Right atrium auricular region (tissue), 2 donors: Measurements from ENCODE around the gene ITSN2. TPM values are rescaled to one million over a fixed set of nuclear protein-coding genes. Genes with fewer than 3 reads are reported as not detected.

ENCODE experiments used
- DNase-seq: peaks from one replicate; pipeline ENCODE4 v3.0.0-alpha.2; 2019; ENCODE audit warnings: low spot score
- H3K27ac ChIP-seq, 2 donors: fragments of 200-600 bp; sonication (generic); 1 replicate in 1 of 2; 2 replicates in 1 of 2; pipeline ENCODE4 v1.5.1; 2016 to 2019
- H3K27me3 ChIP-seq, 2 donors: fragments of 200-600 bp; sonication (generic); one replicate each; pipeline versions ENCODE4 v1.5.1 to v1.6.0; 2017 to 2019
- H3K36me3 ChIP-seq: fragments of 200-600 bp; sonication (generic); one replicate; pipeline ENCODE4 v1.5.1; 2016
- H3K4me1 ChIP-seq, 2 donors: fragments of 200-600 bp; sonication (generic); one replicate each; pipeline versions ENCODE4 v1.5.1 to v1.6.0; 2017 to 2019
- H3K4me3 ChIP-seq, 2 donors: fragments of 200-600 bp; sonication (generic); 1 replicate in 1 of 2; 2 replicates in 1 of 2; pipeline ENCODE4 v1.5.1; 2017 to 2019; ENCODE audit warnings: mild to moderate bottlenecking in 1 of 2, moderate library complexity in 1 of 2
- H3K9me3 ChIP-seq, 2 donors: fragments of 200-600 bp; sonication (generic); one replicate each; pipeline ENCODE4 v1.5.1; 2019
- CTCF ChIP-seq, 2 donors: fragments of 200-600 bp; sonication (generic); IDR thresholded peaks; one replicate each; pipeline ENCODE4 v1.5.1; 2019; ENCODE audit warnings: antibody characterized with exemption in 2 of 2
- total RNA-seq, 2 donors: library from RNA; depleted of rRNA; stranded (reverse); fragments of >200 nt; gene quantifications; one replicate each; pipeline ENCODE4 v1.1.0, GENCODE V29; 2016

Gene ITSN2
- total RNA-seq, 2 donors from 2014 or later = 40.1 to 40.4 TPM

GRCh38 chr2:24304098-24304497, 56.2 kb downstream of the ITSN2 start:
- Histone ChIP-seq H3K36me3 (peaks cover 63% of the 10 kb centered on the region), H3K27me3 (no peaks in the 10 kb centered on the region), H3K4me3 (no peak overlapping the region), H3K27ac (peak overlapping the region; percentile 59 to 68), H3K4me1 (peaks cover 0 to 14% of the 10 kb centered on the region in 2 donors), H3K9me3 (no peaks in the 10 kb centered on the region)
- TF ChIP-seq CTCF (IDR thresholded peaks at IDR 0.05) = no peak
- DNase-seq = peak; percentile 85

DNA sequence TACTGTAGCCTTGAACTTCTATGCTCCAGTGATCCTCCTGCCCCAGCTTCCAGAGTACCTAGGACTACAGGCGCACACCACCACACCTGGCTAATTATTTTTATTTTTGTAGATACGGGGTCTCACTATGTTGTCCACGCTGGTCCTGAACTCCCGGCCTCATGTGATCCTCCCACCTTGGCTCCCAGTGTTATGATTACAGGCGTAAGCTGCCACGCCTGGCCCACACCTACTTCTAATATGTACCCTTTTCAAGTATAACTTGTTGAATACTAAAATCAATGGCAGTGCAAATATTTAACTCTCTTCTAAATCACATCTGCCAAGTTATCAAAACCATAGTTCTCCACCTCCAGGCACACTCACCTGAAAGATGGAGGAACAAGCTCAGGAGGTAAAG, 58.7 kb downstream of the ITSN2 start:
- no peak for TF ChIP-seq CTCF (IDR thresholded peaks at IDR 0.05)
- DNase-seq = no peak
- Histone ChIP-seq H3K36me3 (peaks cover 69% of the 10 kb centered on the region), H3K27me3 (no peaks in the 10 kb centered on the region), H3K4me3 (no peak overlapping the region), H3K27ac (no peak overlapping the region), H3K9me3 (no peaks in the 10 kb centered on the region), H3K4me1 (peaks cover 0 to 14% of the 10 kb centered on the region in 2 donors)

GRCh38 chr2:24297663-24298062, 62.7 kb downstream of the ITSN2 start:
- Histone ChIP-seq H3K36me3 (peaks cover 92% of the 10 kb centered on the region), H3K27me3 (no peaks in the 10 kb centered on the region), H3K4me3 (no peak overlapping the region), H3K9me3 (no peaks in the 10 kb centered on the region), H3K4me1 (no peaks in the 10 kb centered on the region), H3K27ac (no peak overlapping the region)
- no peak for TF ChIP-seq CTCF (IDR thresholded peaks at IDR 0.05)
- no peak for DNase-seq

DNA sequence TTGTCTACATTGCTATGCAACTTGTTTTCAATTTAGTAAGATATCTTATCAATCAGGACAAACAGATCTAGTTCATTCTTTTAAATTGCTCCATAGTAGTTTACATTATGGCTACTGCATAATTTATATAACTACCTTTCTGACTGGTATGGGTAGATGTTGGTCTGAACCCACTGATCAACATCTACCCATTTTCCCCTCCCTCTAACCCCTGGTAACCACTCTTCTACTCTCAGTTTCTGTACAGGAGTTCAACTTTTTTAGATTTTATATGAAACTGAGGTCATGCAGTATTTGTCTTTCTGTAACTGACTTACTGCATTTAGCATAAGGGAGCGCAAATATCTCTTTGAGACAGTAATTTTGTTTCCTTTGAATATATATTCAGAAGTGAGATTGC, 73.2 kb downstream of the ITSN2 start:
- Histone ChIP-seq H3K27me3 (no peaks in the 10 kb centered on the region), H3K4me1 (no peaks in the 10 kb centered on the region), H3K36me3 (peaks cover 38% of the 10 kb centered on the region), H3K4me3 (no peak overlapping the region), H3K9me3 (no peaks in the 10 kb centered on the region), H3K27ac (no peak overlapping the region)
- no peak for DNase-seq
- no peak for TF ChIP-seq CTCF (IDR thresholded peaks at IDR 0.05)

GRCh38 chr2:24285484-24286152, 74.7 kb downstream of the ITSN2 start:
- no peaks in the 10 kb centered on the region for H3K4me1 ChIP-seq
- no peak for TF ChIP-seq CTCF (IDR thresholded peaks at IDR 0.05)
- H3K36me3 ChIP-seq = peaks cover 26% of the 10 kb centered on the region
- H3K27ac ChIP-seq = no peak overlapping the region
- no peaks in the 10 kb centered on the region for H3K9me3 ChIP-seq
- no peaks in the 10 kb centered on the region for H3K27me3 ChIP-seq
- no peak for DNase-seq
- H3K4me3 ChIP-seq = no peak overlapping the region

- Histone ChIP-seq H3K9me3 (no peaks in the 10 kb centered on the region), H3K4me3 (no peak overlapping the region), H3K27me3 (no peaks in the 10 kb centered on the region), H3K4me1 (no peaks in the 10 kb centered on the region), H3K27ac (no peak overlapping the region), H3K36me3 (peaks cover 7% of the 10 kb centered on the region)
- no peak for DNase-seq
- TF ChIP-seq CTCF (IDR thresholded peaks at IDR 0.05) = no peak
Measured at GRCh38 chr2:24280645-24281044, 79.7 kb downstream of the ITSN2 start.
